H1 (cell line): ENCODE data around the gene ART4. TPM values are rescaled to one million over a fixed set of nuclear protein-coding genes. Genes with fewer than 3 reads are reported as not detected.

ENCODE experiments used
- CTCF ChIA-PET: fragments of 300-600 bp; sonication (Branson Sonifier 250); formaldehyde crosslinking; loops from one replicate; lab custom pipeline; 2021; ENCODE audit not compliant: partially characterized antibody; lab: Charles Lee
- POLR2A ChIA-PET: fragments of 300-600 bp; sonication (Branson Sonifier 250); formaldehyde crosslinking; loops from one replicate; lab custom pipeline; 2021; ENCODE audit warnings: inconsistent platforms; ENCODE audit not compliant: partially characterized antibody; lab: Charles Lee
- DNase-seq, 2 experiments: peaks; one replicate each; pipeline versions ENCODE4 v3.0.0 to v3.0.0-alpha.2; 2010 to 2022; ENCODE audit warnings: low spot score in 2 of 2, low read depth in 1 of 2, mixed read lengths in 1 of 2
- FAIRE-seq: peaks from 2 replicates; lab custom pipeline; 2011; peaks lifted over from hg19 to GRCh38; lab: Jason Lieb, UNC
- H2AFZ ChIP-seq: 2 replicates; pipeline ENCODE4 v1.8.1; 2012; ENCODE audit warnings: low read length, inconsistent platforms
- H2AK5ac ChIP-seq: 2 replicates; pipeline ENCODE4 v1.6.1; 2013; ENCODE audit warnings: low read depth, low read length
- H2BK120ac ChIP-seq: replicated peaks from 2 replicates; pipeline ENCODE3; 2013; ENCODE audit warnings: low read depth, low read length, inconsistent platforms
- H2BK12ac ChIP-seq: 2 replicates; pipeline ENCODE4 v1.6.1; 2013; ENCODE audit warnings: low read depth, low read length
- H2BK15ac ChIP-seq: 2 replicates; pipeline ENCODE4 v1.6.1; 2013; ENCODE audit warnings: low read length
- H2BK20ac ChIP-seq: 2 replicates; pipeline ENCODE4 v1.6.1; 2013; ENCODE audit warnings: low read length
- H2BK5ac ChIP-seq: 2 replicates; pipeline ENCODE4 v1.6.1; 2013; ENCODE audit warnings: low read depth, low read length
- H3K14ac ChIP-seq: 2 replicates; pipeline ENCODE4 v1.6.1; 2013; ENCODE audit warnings: inconsistent platforms; ENCODE audit not compliant: insufficient read length
- H3K18ac ChIP-seq: 2 replicates; pipeline ENCODE4 v1.6.1; 2013; ENCODE audit warnings: low read length; ENCODE audit errors: extremely low read depth
- H3K23ac ChIP-seq: 2 replicates; pipeline ENCODE4 v1.6.1; 2013; ENCODE audit warnings: inconsistent platforms; ENCODE audit not compliant: insufficient read length
- H3K23me2 ChIP-seq: 2 replicates; pipeline ENCODE4 v1.6.1; 2013; ENCODE audit warnings: low read depth, low read length
- H3K27ac ChIP-seq: 2 replicates; pipeline ENCODE4 v1.6.1; 2011; ENCODE audit warnings: low read depth, low read length, inconsistent platforms
- H3K27me3 ChIP-seq, 4 experiments: replicated peaks in 1 of 4; 1 replicate in 1 of 4; 2 replicates in 3 of 4; pipeline versions ENCODE4 v1.6.1 to v1.8.1; 2011 to 2013; ENCODE audit warnings: low read length in 3 of 4, mild to moderate bottlenecking in 3 of 4, inconsistent platforms in 2 of 4, mixed read lengths in 2 of 4, moderate library complexity in 1 of 4; ENCODE audit not compliant: control insufficient read depth in 3 of 4, insufficient read depth in 3 of 4; ENCODE audit errors: extremely low read depth in 1 of 4
- H3K36me3 ChIP-seq, 4 experiments: 2 replicates each; pipeline versions ENCODE4 v1.6.1 to v1.8.1; 2011 to 2013; ENCODE audit warnings: mild to moderate bottlenecking in 4 of 4, low read length in 3 of 4, moderate library complexity in 2 of 4, control low read depth in 1 of 4, inconsistent platforms in 1 of 4; ENCODE audit not compliant: insufficient read depth in 4 of 4, control insufficient read depth in 2 of 4
- H3K4ac ChIP-seq: replicated peaks from 2 replicates; pipeline ENCODE3; 2013; ENCODE audit warnings: low read length, low read depth, mixed read lengths, inconsistent platforms; ENCODE audit not compliant: insufficient read length
- H3K4me1 ChIP-seq, 4 experiments: replicated peaks in 1 of 4; 1 replicate in 1 of 4; 2 replicates in 3 of 4; pipeline versions ENCODE4 v1.6.1 to v1.8.1; 2011 to 2013; ENCODE audit warnings: low read length in 3 of 4, inconsistent platforms in 2 of 4, mixed read lengths in 1 of 4; ENCODE audit not compliant: insufficient read depth in 4 of 4, control insufficient read depth in 3 of 4
- H3K4me2 ChIP-seq, 2 experiments: 2 replicates each; pipeline versions ENCODE4 v1.6.1 to v1.8.1; 2011 to 2013; ENCODE audit warnings: low read depth in 2 of 2, low read length in 2 of 2, control low read depth in 1 of 2, inconsistent platforms in 1 of 2, mild to moderate bottlenecking in 1 of 2; ENCODE audit not compliant: insufficient read depth in 1 of 2
- H3K4me3 ChIP-seq, 4 experiments: fragments of 200-600, 300-600 bp in 1 of 4; sonication (generic), shearing (Covaris generic), sonication (Bioruptor Twin) in 1 of 4; 2 replicates each; pipeline versions ENCODE4 v1.5.1 to v1.8.1; 2011 to 2016; ENCODE audit warnings: low read length in 4 of 4, low read depth in 3 of 4, control low read depth in 2 of 4, inconsistent platforms in 2 of 4, mild to moderate bottlenecking in 2 of 4, mixed read lengths in 1 of 4, moderate library complexity in 1 of 4; ENCODE audit not compliant: insufficient read depth in 2 of 4; ENCODE audit errors: extremely low read depth in 1 of 4
- H3K56ac ChIP-seq: replicated peaks from 2 replicates; pipeline ENCODE3; 2013; ENCODE audit warnings: low read depth, mild to moderate bottlenecking, mixed read lengths, low read length, inconsistent platforms; ENCODE audit not compliant: insufficient read length
- H3K79me1 ChIP-seq: 2 replicates; pipeline ENCODE4 v1.6.1; 2013; ENCODE audit warnings: low read depth, low read length, control low read depth
- H3K79me2 ChIP-seq, 2 experiments: 2 replicates each; pipeline versions ENCODE4 v1.6.1 to v1.8.1; 2012 to 2013; ENCODE audit warnings: low read length in 2 of 2, mild to moderate bottlenecking in 2 of 2, inconsistent platforms in 1 of 2; ENCODE audit not compliant: insufficient read depth in 2 of 2, control insufficient read depth in 1 of 2
- H3K9ac ChIP-seq, 4 experiments: replicated peaks in 1 of 4; 1 replicate in 1 of 4; 2 replicates in 3 of 4; pipeline versions ENCODE4 v1.6.1 to v1.8.1; 2011 to 2013; ENCODE audit warnings: low read depth in 3 of 4, low read length in 3 of 4, control low read depth in 2 of 4, mild to moderate bottlenecking in 2 of 4, moderate library complexity in 2 of 4, inconsistent platforms in 1 of 4; ENCODE audit errors: extremely low read depth in 1 of 4
- H3K9me3 ChIP-seq, 2 experiments: 2 replicates each; pipeline versions ENCODE4 v1.6.1 to v1.8.1; 2012 to 2013; ENCODE audit warnings: mild to moderate bottlenecking in 2 of 2, moderate library complexity in 2 of 2, control low read depth in 1 of 2, inconsistent platforms in 1 of 2, low read depth in 1 of 2, low read length in 1 of 2, mixed read lengths in 1 of 2; ENCODE audit not compliant: insufficient read depth in 2 of 2
- H4K20me1 ChIP-seq, 2 experiments: replicated peaks in 1 of 2; 2 replicates each; pipeline versions ENCODE3 to v1.8.1; 2011 to 2013; ENCODE audit warnings: inconsistent platforms in 2 of 2, low read length in 2 of 2, mild to moderate bottlenecking in 1 of 2; ENCODE audit not compliant: insufficient read depth in 2 of 2, control insufficient read depth in 1 of 2
- H4K5ac ChIP-seq: 2 replicates; pipeline ENCODE4 v1.6.1; 2013; ENCODE audit warnings: low read length, low read depth, mixed read lengths, inconsistent platforms; ENCODE audit not compliant: insufficient read length
- H4K8ac ChIP-seq: 2 replicates; pipeline ENCODE4 v1.8.0; 2013; ENCODE audit warnings: mild to moderate bottlenecking, moderate library complexity, low read length, inconsistent platforms; ENCODE audit not compliant: insufficient read depth; ENCODE audit errors: extremely low read depth
- H4K91ac ChIP-seq: replicated peaks from 2 replicates; pipeline ENCODE3; 2013; ENCODE audit warnings: low read length, mixed read lengths, inconsistent platforms; ENCODE audit not compliant: insufficient read length
- KDM5A ChIP-seq: fragments of 200-600 bp; IDR thresholded peaks from 2 replicates; pipeline ENCODE4 v1.7.1; 2012; ENCODE audit warnings: mild to moderate bottlenecking, low read length, inconsistent platforms, mixed read lengths
- TCF12 ChIP-seq: IDR thresholded peaks from 2 replicates; pipeline ENCODE4 v1.6.1; 2011; ENCODE audit warnings: low read depth, mild to moderate bottlenecking, low read length
- TEAD4 ChIP-seq: IDR thresholded peaks from 2 replicates; pipeline ENCODE4 v1.6.1; 2012; ENCODE audit warnings: low read depth, low read length, inconsistent platforms, mixed read lengths
- YY1 ChIP-seq: IDR thresholded peaks from 2 replicates; pipeline ENCODE4 v1.6.1; 2011; ENCODE audit warnings: low read depth, mild to moderate bottlenecking, low read length
- WGBS, 2 experiments: shearing (Covaris generic) in 1 of 2; methylation state at CpG; one replicate each; pipeline versions ENCODE4 v1.1.6 to v1.1.7; 2013 to 2015; ENCODE audit warnings: low lambda C conversion rate in 2 of 2, mixed read lengths in 2 of 2, inconsistent platforms in 1 of 2, low coverage in 1 of 2, missing lambda C conversion rate in 1 of 2; ENCODE audit not compliant: insufficient replicate concordance in 2 of 2, insufficient coverage in 1 of 2, insufficient read length in 1 of 2; ENCODE audit errors: extremely low coverage in 1 of 2, missing lambda C conversion rate in 1 of 2; 5-methylcytosine and 5-hydroxymethylcytosine counted together
- polyA plus RNA-seq, 7 experiments: library from polyadenylated mRNA; depleted of rRNA in 3 of 7; stranded (reverse) in 5 of 7; unstranded in 2 of 7; fragments of >200 nt in 5 of 7; fragments of 200-250 nt in 2 of 7; gene quantifications; 1 replicate in 5 of 7; 2 replicates in 1 of 7; 4 replicates in 1 of 7; pipeline versions ENCODE4 v1.2.1 to v1.2.3, GENCODE V29; 2011 to 2013; ENCODE audit warnings: missing spikeins in 2 of 7, mixed read lengths in 2 of 7
- total RNA-seq: library from RNA; stranded (reverse); fragmentation: NEBNext Ultra II Directional; extraction: Animal tissue kit (Norgen Biotek cat#: 25700); gene quantifications from 2 replicates; pipeline ENCODE4 v1.2.1, GENCODE V29; 2021

The ART4 gene
- total and polyA plus RNA-seq, 2 of the 8 experiments (the other 6 are each of a cell fraction or from before 2014, with no cell fraction given), result not detected

GRCh38 chr12:14775636-14775980 is 67.7 kb downstream of the ART4 start:
- no peak overlapping the region for H3K27ac ChIP-seq
- H3K36me3 ChIP-seq, result no peaks in the 10 kb centered on the region
- H4K91ac ChIP-seq, result no peak overlapping the region
- peaks cover 0 to 6% of the 10 kb centered on the region in 2 experiments for H4K20me1 ChIP-seq
- FAIRE-seq (no peak), DNase-seq (no peak)
- H3K4me2 ChIP-seq, result peak overlapping the region; percentile 76 to 81
- H3K9ac ChIP-seq, result no peak overlapping the region
- POLR2A ChIA-PET, result interaction anchor here (0.6 to 7.3 kb wide), 16 partner anchors 6 to 81 kb away, joined by 3 to 136 read pairs (median 4); partner anchors contain the start of genes C12orf60 and WBP11
- no peaks in the 10 kb centered on the region for H3K27me3 ChIP-seq
- H2BK12ac ChIP-seq, result no peak overlapping the region
- H2BK15ac ChIP-seq, result no peak overlapping the region
- no peak overlapping the region for H4K5ac ChIP-seq
- H3K4ac ChIP-seq, result no peak overlapping the region
- peaks cover 4% of the 10 kb centered on the region for H3K23me2 ChIP-seq
- H3K4me3 ChIP-seq, result peak overlapping the region; percentile 75 to 93 (median 86); a peak in 7 of 8 replicates
- no peaks in the 10 kb centered on the region for H3K79me1 ChIP-seq
- no peak overlapping the region for H2AK5ac ChIP-seq
- no peaks in the 10 kb centered on the region for H3K9me3 ChIP-seq
- 94% methylated on average over 1 of the region's 1 CpG; no CpG with 5 or more reads in 1 of the 2 experiments for WGBS, 2 experiments
- H3K18ac ChIP-seq, result no peak overlapping the region
- H2BK20ac ChIP-seq, result no peak overlapping the region
- peaks cover 0 to 3% (median 0%) of the 10 kb centered on the region in 4 experiments; a peak in 1 of 7 replicates for H3K4me1 ChIP-seq
- no peak overlapping the region for H2BK120ac ChIP-seq
- H3K56ac ChIP-seq, result no peak overlapping the region
- CTCF ChIA-PET, result interaction anchor here (1.0 to 4.6 kb wide), 6 partner anchors 9 to 117 kb away, joined by 3 to 24 read pairs (median 6); no protein-coding TSS in a partner anchor
- H2BK5ac ChIP-seq, result no peak overlapping the region
- H3K23ac ChIP-seq, result no peak overlapping the region
- peaks cover 0 to 9% of the 10 kb centered on the region in 2 experiments; a peak in 2 of 4 replicates for H3K79me2 ChIP-seq
- H3K14ac ChIP-seq, result no peak overlapping the region
- H4K8ac ChIP-seq, result no peak overlapping the region
- H2AFZ ChIP-seq, result no peak overlapping the region
- TF ChIP-seq YY1 (no peak), TEAD4 (no peak), KDM5A (no peak), TCF12 (no peak)
